ENCODE measurements around the gene RHPN2. TPM values are rescaled to one million over a fixed set of nuclear protein-coding genes. Genes with fewer than 3 reads are reported as not detected.
"Not testable (repeated sequence)": the region's sequence is repeated elsewhere in the genome, so short reads cannot be mapped to it uniquely, and the experiment has no call there.

The RHPN2 gene
- total RNA-seq, 1 experiment from 2014 or later = 29.2 TPM

GRCh38 chr19:33039108-33039599 is 25.5 kb downstream of the RHPN2 start:
- TF ChIP-seq, protein P1, sequence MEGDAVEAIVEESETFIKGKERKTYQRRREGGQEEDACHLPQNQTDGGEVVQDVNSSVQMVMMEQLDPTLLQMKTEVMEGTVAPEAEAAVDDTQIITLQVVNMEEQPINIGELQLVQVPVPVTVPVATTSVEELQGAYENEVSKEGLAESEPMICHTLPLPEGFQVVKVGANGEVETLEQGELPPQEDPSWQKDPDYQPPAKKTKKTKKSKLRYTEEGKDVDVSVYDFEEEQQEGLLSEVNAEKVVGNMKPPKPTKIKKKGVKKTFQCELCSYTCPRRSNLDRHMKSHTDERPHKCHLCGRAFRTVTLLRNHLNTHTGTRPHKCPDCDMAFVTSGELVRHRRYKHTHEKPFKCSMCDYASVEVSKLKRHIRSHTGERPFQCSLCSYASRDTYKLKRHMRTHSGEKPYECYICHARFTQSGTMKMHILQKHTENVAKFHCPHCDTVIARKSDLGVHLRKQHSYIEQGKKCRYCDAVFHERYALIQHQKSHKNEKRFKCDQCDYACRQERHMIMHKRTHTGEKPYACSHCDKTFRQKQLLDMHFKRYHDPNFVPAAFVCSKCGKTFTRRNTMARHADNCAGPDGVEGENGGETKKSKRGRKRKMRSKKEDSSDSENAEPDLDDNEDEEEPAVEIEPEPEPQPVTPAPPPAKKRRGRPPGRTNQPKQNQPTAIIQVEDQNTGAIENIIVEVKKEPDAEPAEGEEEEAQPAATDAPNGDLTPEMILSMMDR (conservative IDR thresholded peaks at IDR 0.05) = no peak
- H3K79me1 ChIP-seq (ENCODE audit: insufficient read depth, low read depth, low read length, poor library complexity, severe bottlenecking) = peaks cover 2% of the 10 kb centered on the region
- no peaks in the 10 kb centered on the region for H3K27me3 Mint-ChIP-seq (ENCODE audit: low read depth)
- no peak overlapping the region for H3T11ph ChIP-seq (ENCODE audit: low read length)
- H2BK20ac ChIP-seq (ENCODE audit: low read depth, low read length, poor library complexity, severe bottlenecking) = no peak overlapping the region
- H3K4me3 Mint-ChIP-seq = no peak overlapping the region
- H4K20me1 ChIP-seq (ENCODE audit: control insufficient read depth, insufficient read depth, insufficient read length) = no peaks in the 10 kb centered on the region
- H3K56ac ChIP-seq (ENCODE audit: insufficient read length, low read depth, low read length) = no peak overlapping the region
- H3K9ac ChIP-seq (ENCODE audit: extremely low read depth, insufficient read length, low read length) = no peak overlapping the region
- no peaks in the 10 kb centered on the region for H3K9me3 ChIP-seq (ENCODE audit: control insufficient read depth, low read depth, low read length)
- no peak overlapping the region for H4K91ac ChIP-seq (ENCODE audit: insufficient read length, low read depth, low read length)
- no peak overlapping the region for H3K14ac ChIP-seq (ENCODE audit: insufficient read depth, low read length)
- no peak overlapping the region for H2BK5ac ChIP-seq (ENCODE audit: insufficient read length, low read length)
- no peaks in the 10 kb centered on the region for H3K23me2 ChIP-seq (ENCODE audit: insufficient read length, low read depth, low read length, poor library complexity, severe bottlenecking)
- peaks cover 25 to 27% of the 10 kb centered on the region in 2 experiments for H3K4me1 Mint-ChIP-seq
- no peaks in the 10 kb centered on the region; the same call in 1 of the 2 replicates for H3K79me2 ChIP-seq (ENCODE audit: insufficient read depth, low read length)
- H3K4me1 ChIP-seq (ENCODE audit: insufficient read depth, low read length) = no peaks in the 10 kb centered on the region
- H3K27me3 ChIP-seq (ENCODE audit: insufficient read depth, low read length) = no peaks in the 10 kb centered on the region
- no peak overlapping the region for H2BK15ac ChIP-seq (ENCODE audit: low read depth, low read length)
- no peak overlapping the region for H3K27ac ChIP-seq (ENCODE audit: insufficient read length, low read depth, low read length)
- no CpG with 5 or more reads among the region's 10 CpGs for WGBS (ENCODE audit: extremely low coverage, insufficient read length, low lambda C conversion rate)
- H2BK120ac ChIP-seq (ENCODE audit: low read depth, low read length, poor library complexity, severe bottlenecking) = no peak overlapping the region
- no peak overlapping the region for H4K8ac ChIP-seq (replicated peaks; ENCODE audit: insufficient read length, low read depth, low read length)
- peak overlapping the region; percentile 91 to 95 (median 94); a peak in 6 of 7 replicates for H3K27ac Mint-ChIP-seq
- no peak overlapping the region for H3K18ac ChIP-seq (ENCODE audit: insufficient read length, low read depth, low read length)
- H3K9me3 Mint-ChIP-seq = peaks cover 6 to 10% of the 10 kb centered on the region in 2 experiments; a peak in 3 of 5 replicates
- H3K23ac ChIP-seq (ENCODE audit: insufficient read length, low read depth, low read length) = no peak overlapping the region
- H2AFZ ChIP-seq (ENCODE audit: low read length) = no peak overlapping the region
- no peak overlapping the region for H2AK5ac ChIP-seq (ENCODE audit: insufficient read length, low read length)
- H4K5ac ChIP-seq (ENCODE audit: insufficient read length, low read depth, low read length) = no peak overlapping the region
- no peak overlapping the region for H3K4ac ChIP-seq (ENCODE audit: low read depth, low read length)
- no peak overlapping the region for H3K4me2 ChIP-seq (ENCODE audit: insufficient read depth, insufficient read length, low read length)
- DNase-seq = no peak
- no peak overlapping the region for H2BK12ac ChIP-seq (ENCODE audit: insufficient read length, low read depth, low read length)
- H3K36me3 Mint-ChIP-seq (ENCODE audit: insufficient read depth in 1 of 3, low read depth in 3 of 3) = peaks cover 25 to 48% (median 42%) of the 10 kb centered on the region in 3 experiments

GRCh38 chr19:33037168-33038025 is 27.3 kb downstream of the RHPN2 start:
- not testable (repeated sequence) for H3K4me3 Mint-ChIP-seq; H2BK12ac ChIP-seq (ENCODE audit: insufficient read length, low read depth, low read length); H2BK5ac ChIP-seq (ENCODE audit: insufficient read length, low read length); H2AK5ac ChIP-seq (ENCODE audit: insufficient read length, low read length); H3K27me3 Mint-ChIP-seq (ENCODE audit: low read depth); H3K4me1 ChIP-seq (ENCODE audit: insufficient read depth, low read length); H3K56ac ChIP-seq (ENCODE audit: insufficient read length, low read depth, low read length); H2BK120ac ChIP-seq (ENCODE audit: low read depth, low read length, poor library complexity, severe bottlenecking); DNase-seq; H4K5ac ChIP-seq (ENCODE audit: insufficient read length, low read depth, low read length); H3T11ph ChIP-seq (ENCODE audit: low read length); H4K91ac ChIP-seq (ENCODE audit: insufficient read length, low read depth, low read length); H3K23ac ChIP-seq (ENCODE audit: insufficient read length, low read depth, low read length); H3K27me3 ChIP-seq (ENCODE audit: insufficient read depth, low read length); H4K8ac ChIP-seq (replicated peaks; ENCODE audit: insufficient read length, low read depth, low read length); H3K9me3 ChIP-seq (ENCODE audit: control insufficient read depth, low read depth, low read length); H3K79me2 ChIP-seq (ENCODE audit: insufficient read depth, low read length); H4K20me1 ChIP-seq (ENCODE audit: control insufficient read depth, insufficient read depth, insufficient read length); H3K4ac ChIP-seq (ENCODE audit: low read depth, low read length); H3K27ac ChIP-seq (ENCODE audit: insufficient read length, low read depth, low read length); H2AFZ ChIP-seq (ENCODE audit: low read length); H3K18ac ChIP-seq (ENCODE audit: insufficient read length, low read depth, low read length); H3K4me2 ChIP-seq (ENCODE audit: insufficient read depth, insufficient read length, low read length); H3K14ac ChIP-seq (ENCODE audit: insufficient read depth, low read length); H3K23me2 ChIP-seq (ENCODE audit: insufficient read length, low read depth, low read length, poor library complexity, severe bottlenecking); H3K79me1 ChIP-seq (ENCODE audit: insufficient read depth, low read depth, low read length, poor library complexity, severe bottlenecking); H2BK15ac ChIP-seq (ENCODE audit: low read depth, low read length); H3K9ac ChIP-seq (ENCODE audit: extremely low read depth, insufficient read length, low read length); H2BK20ac ChIP-seq (ENCODE audit: low read depth, low read length, poor library complexity, severe bottlenecking)
- Mint-ChIP-seq H3K36me3 (ENCODE audit: insufficient read depth in 1 of 3, low read depth in 3 of 3) (peaks cover 24 to 36% (median 28%) of the 10 kb centered on the region in 3 experiments), H3K9me3 (peaks cover 6 to 10% of the 10 kb centered on the region in 2 experiments; a peak in 3 of 5 replicates), H3K4me1 (peaks cover 33 to 38% of the 10 kb centered on the region in 2 experiments), H3K27ac (peak overlapping the region; percentile 73 to 95 (median 92); a peak in 6 of 7 replicates)
- WGBS (ENCODE audit: extremely low coverage, insufficient read length, low lambda C conversion rate) = no CpG with 5 or more reads among the region's 18 CpGs

Measured in H9 (cell line).